Stimulated activated CD8-positive, alpha-beta memory T cell treated with anti-CD3 and anti-CD28 coated beads, Interleukin-15, amount 100 ng/mL, for 48 hours (primary cell): Measurements from ENCODE around the gene ASPG.

Source experiments
- DNase-seq, 2 donors: peaks; one replicate each; pipeline ENCODE4 v3.0.0-alpha.2; 2020; ENCODE audit warnings: low read depth in 2 of 2

The ASPG gene

DNA sequence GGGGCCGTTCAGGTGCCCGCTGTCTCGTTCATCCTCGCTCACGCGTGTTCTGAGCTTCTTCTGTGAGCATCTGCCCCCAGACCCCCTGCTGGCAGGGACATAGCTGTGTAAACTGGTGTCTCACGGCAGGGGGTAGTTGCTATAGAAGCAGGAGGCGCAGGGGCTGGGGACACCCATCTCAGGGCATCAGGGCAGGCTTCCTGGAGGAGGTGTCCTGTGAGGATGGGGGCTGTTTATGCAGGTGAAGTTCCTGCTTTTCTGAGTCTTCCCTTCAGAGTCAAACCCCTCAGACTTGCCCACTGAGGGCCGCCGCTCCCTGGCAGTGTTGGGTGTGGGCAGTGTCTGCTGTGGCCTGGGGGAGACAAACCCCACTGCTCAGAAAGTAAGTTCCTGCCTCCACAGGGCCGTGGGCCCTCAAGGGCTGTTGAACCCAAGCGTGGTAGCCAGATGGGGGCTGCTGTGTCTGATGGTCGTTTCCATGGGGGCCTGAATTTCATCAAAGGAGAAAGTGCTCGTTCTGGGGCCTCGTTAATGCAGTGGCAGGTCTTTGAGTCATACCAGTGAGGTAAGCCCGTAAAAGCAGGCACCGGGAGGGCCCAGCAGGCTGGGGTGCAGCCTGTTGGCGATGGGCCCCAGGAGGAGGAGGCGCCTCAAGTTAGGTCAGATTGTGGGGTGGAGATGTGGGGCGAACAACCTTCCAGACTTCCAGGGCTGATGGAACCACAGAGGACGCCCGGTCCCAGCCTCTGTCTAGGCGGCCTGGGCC, 76.3 kb downstream of the ASPG start:
- DNase-seq = no peak

DNA sequence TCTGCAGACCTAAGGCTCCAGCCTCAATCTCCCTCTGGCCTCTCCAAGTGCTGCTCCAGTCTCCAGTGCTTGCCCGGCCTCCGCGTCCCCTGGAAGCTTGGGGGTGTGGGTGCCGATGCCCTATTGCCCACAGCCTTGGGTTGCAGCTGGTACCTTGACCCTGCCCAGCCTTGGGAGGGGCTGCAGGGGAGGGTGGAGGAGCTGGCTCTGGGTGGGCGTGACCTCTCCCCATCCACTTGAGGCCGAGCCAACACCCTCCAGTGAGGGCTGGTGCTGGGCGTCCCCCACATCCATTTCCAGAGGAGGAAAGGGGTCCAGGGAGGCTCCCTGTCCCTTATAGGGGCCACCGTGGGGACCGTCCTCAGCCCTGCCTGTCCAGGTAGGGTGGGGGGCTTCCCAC, 77.0 kb downstream of the ASPG start:
- DNase-seq = no peak

DNA sequence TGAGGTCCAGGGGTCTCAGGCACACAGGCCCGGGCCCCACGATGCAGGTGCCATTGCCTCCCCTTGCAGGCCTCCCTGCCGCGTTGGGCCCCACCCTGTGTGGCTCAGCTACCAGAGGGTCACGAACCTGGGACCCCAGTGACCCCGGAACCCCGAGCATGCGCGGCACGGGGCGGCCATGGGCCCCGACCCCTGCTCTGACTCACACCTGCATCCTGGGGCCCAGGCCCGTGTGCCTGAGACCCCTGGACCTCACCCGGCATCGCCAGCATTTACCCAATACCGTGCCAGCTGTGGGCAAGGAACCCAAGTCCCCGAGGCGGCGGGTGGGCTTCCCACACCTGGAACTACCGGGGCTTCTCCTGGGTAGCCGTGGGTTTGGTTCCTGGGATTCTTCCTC, 78.0 kb downstream of the ASPG start:
- no peak for DNase-seq

DNA sequence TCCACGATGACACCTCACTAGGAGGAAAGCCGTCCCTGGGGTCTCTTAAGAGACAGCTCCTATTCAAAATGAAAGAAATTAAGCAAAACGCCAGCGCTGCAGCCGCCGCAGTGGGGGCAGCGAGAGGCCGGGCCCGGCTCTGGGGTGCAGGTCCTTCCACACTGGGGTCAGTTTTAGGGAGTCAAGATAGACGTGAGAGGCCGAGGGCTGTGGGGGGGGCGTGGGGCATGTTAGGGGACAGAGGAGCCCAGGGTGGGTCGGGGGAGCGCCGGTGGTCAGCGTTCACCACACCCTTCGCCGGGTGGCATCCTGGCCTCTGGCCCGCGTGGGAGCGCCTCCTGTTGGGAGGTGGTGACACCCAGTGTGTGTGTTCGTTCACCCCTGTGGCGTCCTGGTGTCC, 78.5 kb downstream of the ASPG start:
- DNase-seq = no peak

DNA sequence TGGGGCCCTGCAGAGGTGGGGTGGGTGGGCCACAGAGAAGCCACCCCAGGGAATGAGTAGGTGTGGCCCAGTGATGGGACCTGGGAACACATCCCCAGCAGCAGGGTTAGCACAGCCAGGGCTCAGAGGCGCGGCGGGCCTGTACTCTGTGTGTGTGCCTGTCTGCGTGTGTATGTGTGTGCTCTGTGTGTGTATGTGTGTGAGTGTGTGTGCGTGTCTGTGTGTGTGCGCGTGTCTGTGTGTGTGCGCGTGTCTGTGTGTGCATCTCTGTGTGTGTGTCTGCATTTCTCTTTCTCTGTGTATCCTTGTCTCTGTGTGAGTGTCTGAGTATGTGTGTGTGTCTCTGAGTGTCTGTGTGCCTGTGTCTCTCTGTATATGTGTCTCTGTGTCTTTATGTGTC, 79.0 kb downstream of the ASPG start:
- no peak for DNase-seq
